ENCODE data around the gene IKZF2. TPM values are rescaled to one million over a fixed set of nuclear protein-coding genes. Genes with fewer than 3 reads are reported as not detected.

IKZF2 gene
- total and polyA plus RNA-seq, 4 donors: 0.35 to 4.7 (median 2.5) TPM

- no peak overlapping the region for H3K27ac ChIP-seq (ENCODE audit: low read depth in 1 of 2, low read length in 2 of 2)
- 75% methylated on average over 7 of the region's 7 CpGs for WGBS
Measured at GRCh38 chr2:212958757-212959295, 192.6 kb downstream of the IKZF2 start.

More at GRCh38 chr2:212958757-212959295, 192.6 kb downstream of the IKZF2 start:
- no peaks in the 10 kb centered on the region for H3K27me3 ChIP-seq (ENCODE audit: control insufficient read depth in 4 of 4, insufficient read depth in 4 of 4, low read length in 3 of 4)
- no peaks in the 10 kb centered on the region for H3K9me3 ChIP-seq (ENCODE audit: control insufficient read depth in 4 of 4, low read length in 3 of 4)
- no peak for DNase-seq (ENCODE audit: low spot score)
- no peaks in the 10 kb centered on the region for H3K36me3 ChIP-seq (ENCODE audit: control insufficient read depth in 4 of 4, insufficient read depth in 3 of 4, low read depth in 1 of 4, low read length in 3 of 4)
- no peaks in the 10 kb centered on the region for H3K4me1 ChIP-seq (ENCODE audit: control insufficient read depth in 4 of 4, insufficient read depth in 4 of 4, low read length in 3 of 4)
- TF ChIP-seq JUND (IDR thresholded peaks at IDR 0.05): no peak
- no peak for TF ChIP-seq TAF1 (conservative IDR thresholded peaks at IDR 0.05)
- TF ChIP-seq GABPA (IDR thresholded peaks at IDR 0.05 in 1 of 2, conservative IDR thresholded peaks at IDR 0.05 in 1 of 2): no peak
- no peak for TF ChIP-seq FOXA1 (IDR thresholded peaks at IDR 0.05)
- TF ChIP-seq, protein P1, sequence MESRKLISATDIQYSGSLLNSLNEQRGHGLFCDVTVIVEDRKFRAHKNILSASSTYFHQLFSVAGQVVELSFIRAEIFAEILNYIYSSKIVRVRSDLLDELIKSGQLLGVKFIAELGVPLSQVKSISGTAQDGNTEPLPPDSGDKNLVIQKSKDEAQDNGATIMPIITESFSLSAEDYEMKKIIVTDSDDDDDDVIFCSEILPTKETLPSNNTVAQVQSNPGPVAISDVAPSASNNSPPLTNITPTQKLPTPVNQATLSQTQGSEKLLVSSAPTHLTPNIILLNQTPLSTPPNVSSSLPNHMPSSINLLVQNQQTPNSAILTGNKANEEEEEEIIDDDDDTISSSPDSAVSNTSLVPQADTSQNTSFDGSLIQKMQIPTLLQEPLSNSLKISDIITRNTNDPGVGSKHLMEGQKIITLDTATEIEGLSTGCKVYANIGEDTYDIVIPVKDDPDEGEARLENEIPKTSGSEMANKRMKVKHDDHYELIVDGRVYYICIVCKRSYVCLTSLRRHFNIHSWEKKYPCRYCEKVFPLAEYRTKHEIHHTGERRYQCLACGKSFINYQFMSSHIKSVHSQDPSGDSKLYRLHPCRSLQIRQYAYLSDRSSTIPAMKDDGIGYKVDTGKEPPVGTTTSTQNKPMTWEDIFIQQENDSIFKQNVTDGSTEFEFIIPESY (IDR thresholded peaks at IDR 0.05): no peak
- TF ChIP-seq YY1 (IDR thresholded peaks at IDR 0.05): no peak
- no peak for TF ChIP-seq FOXA2 (IDR thresholded peaks at IDR 0.05)
- TF ChIP-seq EGR1 (IDR thresholded peaks at IDR 0.05; ENCODE audit: low read depth in 2 of 2): no peak
- TF ChIP-seq NR2F2 (IDR thresholded peaks at IDR 0.05): no peak
- no peak for TF ChIP-seq RXRA (IDR thresholded peaks at IDR 0.05)
- no peak for TF ChIP-seq SP1 (IDR thresholded peaks at IDR 0.05)
- TF ChIP-seq, protein P2, sequence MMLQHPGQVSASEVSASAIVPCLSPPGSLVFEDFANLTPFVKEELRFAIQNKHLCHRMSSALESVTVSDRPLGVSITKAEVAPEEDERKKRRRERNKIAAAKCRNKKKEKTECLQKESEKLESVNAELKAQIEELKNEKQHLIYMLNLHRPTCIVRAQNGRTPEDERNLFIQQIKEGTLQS (IDR thresholded peaks at IDR 0.05): no peak
- TF ChIP-seq RAD21 (IDR thresholded peaks at IDR 0.05): no peak
- TF ChIP-seq, protein P3, sequence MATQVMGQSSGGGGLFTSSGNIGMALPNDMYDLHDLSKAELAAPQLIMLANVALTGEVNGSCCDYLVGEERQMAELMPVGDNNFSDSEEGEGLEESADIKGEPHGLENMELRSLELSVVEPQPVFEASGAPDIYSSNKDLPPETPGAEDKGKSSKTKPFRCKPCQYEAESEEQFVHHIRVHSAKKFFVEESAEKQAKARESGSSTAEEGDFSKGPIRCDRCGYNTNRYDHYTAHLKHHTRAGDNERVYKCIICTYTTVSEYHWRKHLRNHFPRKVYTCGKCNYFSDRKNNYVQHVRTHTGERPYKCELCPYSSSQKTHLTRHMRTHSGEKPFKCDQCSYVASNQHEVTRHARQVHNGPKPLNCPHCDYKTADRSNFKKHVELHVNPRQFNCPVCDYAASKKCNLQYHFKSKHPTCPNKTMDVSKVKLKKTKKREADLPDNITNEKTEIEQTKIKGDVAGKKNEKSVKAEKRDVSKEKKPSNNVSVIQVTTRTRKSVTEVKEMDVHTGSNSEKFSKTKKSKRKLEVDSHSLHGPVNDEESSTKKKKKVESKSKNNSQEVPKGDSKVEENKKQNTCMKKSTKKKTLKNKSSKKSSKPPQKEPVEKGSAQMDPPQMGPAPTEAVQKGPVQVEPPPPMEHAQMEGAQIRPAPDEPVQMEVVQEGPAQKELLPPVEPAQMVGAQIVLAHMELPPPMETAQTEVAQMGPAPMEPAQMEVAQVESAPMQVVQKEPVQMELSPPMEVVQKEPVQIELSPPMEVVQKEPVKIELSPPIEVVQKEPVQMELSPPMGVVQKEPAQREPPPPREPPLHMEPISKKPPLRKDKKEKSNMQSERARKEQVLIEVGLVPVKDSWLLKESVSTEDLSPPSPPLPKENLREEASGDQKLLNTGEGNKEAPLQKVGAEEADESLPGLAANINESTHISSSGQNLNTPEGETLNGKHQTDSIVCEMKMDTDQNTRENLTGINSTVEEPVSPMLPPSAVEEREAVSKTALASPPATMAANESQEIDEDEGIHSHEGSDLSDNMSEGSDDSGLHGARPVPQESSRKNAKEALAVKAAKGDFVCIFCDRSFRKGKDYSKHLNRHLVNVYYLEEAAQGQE (IDR thresholded peaks at IDR 0.05): no peak
- TF ChIP-seq CTCF (IDR thresholded peaks at IDR 0.05; ENCODE audit: low read depth, low read length, missing input control): no peak
- TF ChIP-seq MAX (IDR thresholded peaks at IDR 0.05): no peak
- TF ChIP-seq HNF4G (IDR thresholded peaks at IDR 0.05): no peak
- no peak for TF ChIP-seq HNF4A (conservative IDR thresholded peaks at IDR 0.05)
- H3K4me3 ChIP-seq (ENCODE audit: low read depth in 1 of 3, low read length in 3 of 3): no peak overlapping the region
- H3K9ac ChIP-seq (ENCODE audit: low read depth in 1 of 2, low read length in 2 of 2): no peak overlapping the region
